Cardiac fibroblast (primary cell): ENCODE results near the gene SMIM3.
A peak's percentile ranks its signal among the peaks of the same experiment; 100 is the strongest.

ENCODE experiments used
- DNase-seq, 2 donors: peaks; one replicate each; pipeline versions ENCODE4 v3.0.0 to v3.0.0-alpha.2; 2010; ENCODE audit warnings: low read depth in 2 of 2
- H3K4me3 ChIP-seq, 2 donors: replicated peaks in 1 of 2; 1 replicate in 1 of 2; 2 replicates in 1 of 2; pipeline ENCODE4 v1.5.1; 2011; ENCODE audit warnings: low read depth in 2 of 2, low read length in 2 of 2, mild to moderate bottlenecking in 2 of 2, moderate library complexity in 1 of 2
- CTCF ChIP-seq: IDR thresholded peaks from one replicate; pipeline ENCODE4 v1.5.1; 2011; ENCODE audit warnings: low read depth, mild to moderate bottlenecking, low read length, inconsistent platforms

Gene SMIM3

GRCh38 chr5:150779397-150780186 is 1.0 kb downstream of the SMIM3 start:
- H3K4me3 ChIP-seq = peak overlapping the region; percentile 83 to 97
- no peak for TF ChIP-seq CTCF
- DNase-seq = peak in 1 of 2 donors; percentile 67

GRCh38 chr5:150780187-150780692 is 1.7 kb downstream of the SMIM3 start:
- no peak for TF ChIP-seq CTCF
- DNase-seq = peak in 1 of 2 donors; percentile 84
- peak overlapping the region; percentile 83 to 97 for H3K4me3 ChIP-seq

- peak; percentile 60 to 89 for DNase-seq
- peak overlapping the region; percentile 83 to 97 for H3K4me3 ChIP-seq
- TF ChIP-seq CTCF = no peak
These were observed 2.3 kb downstream of the SMIM3 start for GRCh38 chr5:150780816-150781221.

- peak; percentile 95 to 98 for DNase-seq
- H3K4me3 ChIP-seq = peak overlapping the region in 1 of 2 donors; percentile 97
- peak; percentile 12 for TF ChIP-seq CTCF
These were observed 3.4 kb downstream of the SMIM3 start for GRCh38 chr5:150781706-150782614.

GRCh38 chr5:150782850-150783249 is 4.3 kb downstream of the SMIM3 start:
- no peak for TF ChIP-seq CTCF
- DNase-seq = peak in 1 of 2 donors; percentile 9
- H3K4me3 ChIP-seq = peak overlapping the region in 1 of 2 donors; percentile 97

GRCh38 chr5:150783422-150783928 is 4.9 kb downstream of the SMIM3 start:
- DNase-seq = peak; percentile 93 to 94
- TF ChIP-seq CTCF = no peak
- peak overlapping the region in 1 of 2 donors; percentile 29 for H3K4me3 ChIP-seq
